Hippocampal formation (tissue), 2 donors: ENCODE data around the gene COL9A2.

Source experiments
- DNase-seq, 2 donors: peaks; one replicate each; lab custom pipeline; 2025; lab: John Stamatoyannopoulos, UW

Gene COL9A2

DNA sequence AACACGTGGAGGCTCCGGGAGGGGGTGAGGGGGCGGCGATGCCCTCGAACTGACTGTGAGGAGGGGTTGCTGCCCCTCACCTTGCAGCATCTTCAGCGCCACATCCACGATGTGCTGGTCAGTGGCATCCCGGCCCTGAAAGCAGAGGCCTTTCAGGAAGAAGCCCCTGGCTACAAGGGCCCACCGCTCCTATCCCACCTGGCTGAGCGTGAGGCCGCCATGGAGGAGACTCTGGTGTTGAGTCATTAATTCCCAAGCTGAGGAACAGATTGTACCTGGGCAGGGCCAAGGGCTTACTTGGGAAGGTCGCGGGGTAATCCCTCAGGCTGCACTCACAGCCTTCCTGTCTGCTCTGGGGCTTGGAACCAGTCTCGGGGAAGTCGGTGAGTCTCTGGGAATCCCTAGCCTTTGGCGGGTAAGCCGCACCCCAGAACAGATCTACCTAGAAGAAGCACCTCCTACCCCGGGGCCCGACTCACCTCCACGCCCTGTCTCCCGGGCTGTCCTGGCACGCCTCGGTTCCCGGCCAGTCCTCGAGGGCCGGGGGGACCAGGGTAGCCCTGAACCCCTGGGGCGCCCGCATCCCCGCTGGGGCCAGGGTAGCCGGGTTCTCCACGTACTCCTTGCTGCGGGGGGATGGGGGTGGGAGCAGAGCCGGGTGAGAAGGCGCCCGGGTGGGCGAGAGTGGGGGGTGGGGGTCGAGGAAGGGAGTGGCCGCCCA lies 13.9 kb downstream of the COL9A2 start:
- DNase-seq: no peak

DNA sequence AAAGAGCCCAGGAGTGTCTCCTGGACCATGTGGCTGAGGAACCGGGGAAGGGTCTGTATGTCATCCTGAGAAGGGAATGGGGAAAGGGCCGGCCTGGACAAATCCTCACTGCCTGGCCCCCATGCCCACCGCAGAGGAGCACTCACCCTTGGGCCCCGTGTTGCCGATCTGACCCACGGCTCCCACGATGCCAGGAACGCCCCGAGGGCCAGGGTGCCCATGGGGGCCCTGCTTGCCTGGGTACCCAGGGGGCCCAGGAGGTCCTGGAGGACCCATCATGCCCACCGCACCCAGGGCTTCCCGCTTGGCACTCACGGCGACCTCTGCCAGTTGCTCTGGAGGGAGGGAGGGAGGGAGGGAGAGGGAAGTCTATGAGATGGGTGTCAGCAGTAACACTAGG lies 14.6 kb downstream of the COL9A2 start:
- DNase-seq: no peak

GRCh38 chr1:40301541-40302299 lies 15.4 kb downstream of the COL9A2 start:
- no peak for DNase-seq

DNA sequence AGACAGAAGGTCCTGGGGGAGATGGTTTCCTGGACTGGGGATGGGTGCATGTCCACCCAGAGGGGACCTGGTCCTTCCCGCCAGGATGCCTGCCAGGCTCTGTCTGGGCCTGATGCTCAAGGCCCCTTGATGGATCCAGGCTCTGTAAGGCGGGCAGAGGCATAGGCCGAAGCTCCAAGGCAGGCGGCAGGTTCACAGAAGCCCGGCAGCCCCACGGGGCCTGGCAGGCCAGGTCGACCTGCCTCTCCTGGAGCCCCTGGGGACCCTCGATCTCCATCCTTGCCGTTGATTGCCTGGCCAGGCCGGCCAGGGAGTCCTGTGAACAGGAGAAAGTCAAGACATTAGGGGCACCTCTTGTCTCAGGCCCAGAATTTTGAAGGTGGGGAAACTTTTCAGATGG lies 16.0 kb downstream of the COL9A2 start:
- DNase-seq: no peak

GRCh38 chr1:40300651-40301050 lies 16.4 kb downstream of the COL9A2 start:
- DNase-seq: no peak

- DNase-seq: no peak
Measured at GRCh38 chr1:40300249-40300567, 16.9 kb downstream of the COL9A2 start.

DNA sequence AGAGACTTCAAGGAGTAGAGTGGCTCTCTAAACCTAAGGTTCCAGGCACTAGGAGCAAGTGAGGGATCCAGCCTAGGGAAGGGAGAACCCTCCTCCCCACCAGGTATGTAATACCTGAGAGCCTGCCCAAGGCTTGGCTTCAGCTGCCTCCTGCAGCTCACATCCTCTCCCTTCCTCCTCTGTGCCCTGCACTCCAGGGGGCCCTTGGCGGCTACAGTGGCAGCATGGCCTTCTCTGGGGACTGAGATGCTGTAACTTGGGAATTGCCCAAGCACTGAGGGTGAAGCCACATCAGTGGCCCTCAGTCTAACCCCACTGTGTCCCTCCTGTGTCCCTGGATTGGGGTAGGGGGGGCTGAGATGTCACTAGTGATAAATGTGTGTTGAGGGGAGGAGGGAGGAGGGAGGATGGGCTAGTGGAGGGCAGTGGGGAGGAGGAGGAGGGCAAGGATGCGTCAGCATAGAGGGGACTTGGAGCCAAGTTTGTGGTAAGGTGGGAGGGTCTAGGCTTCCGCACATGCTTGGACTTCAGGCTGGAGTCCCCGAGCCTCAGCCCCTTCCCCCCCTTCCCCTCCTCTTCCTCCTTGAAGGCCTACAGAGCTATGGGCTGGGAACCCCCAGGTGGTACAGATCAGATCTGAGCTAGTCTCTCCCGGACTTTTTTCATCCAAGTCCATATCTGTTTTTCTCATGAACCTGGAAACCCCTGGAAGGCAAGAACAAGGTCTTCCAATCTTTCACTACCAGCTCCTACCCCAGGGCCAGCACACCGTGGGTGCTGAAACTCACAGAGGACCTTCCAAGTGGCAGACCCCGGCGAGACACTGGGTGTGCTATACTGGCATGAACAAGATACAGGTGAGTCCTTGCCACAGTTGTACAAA lies 17.5 kb downstream of the COL9A2 start:
- no peak for DNase-seq

DNA sequence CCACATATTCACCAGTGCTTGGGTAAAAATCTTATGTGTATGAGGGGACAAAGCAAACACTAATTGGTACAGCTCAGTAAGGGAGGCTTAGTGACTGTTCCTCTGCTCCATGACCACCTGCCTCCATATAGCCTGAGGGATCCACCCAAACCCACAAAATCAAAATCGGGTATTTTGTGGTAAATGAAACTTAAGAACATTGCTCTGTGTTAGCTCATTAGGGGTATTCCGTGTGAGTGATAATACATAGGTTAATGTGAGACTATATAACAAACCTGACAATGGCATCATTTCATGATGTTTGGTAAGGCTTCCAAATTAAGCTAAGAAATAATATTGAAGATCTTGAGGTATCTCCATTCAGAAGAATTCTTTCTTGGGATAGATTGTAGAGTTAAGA lies 25.8 kb downstream of the COL9A2 start:
- DNase-seq: no peak

- no peak for DNase-seq
Measured at GRCh38 chr1:40281853-40282252, 35.2 kb downstream of the COL9A2 start.

- no peak for DNase-seq
Measured at GRCh38 chr1:40276122-40276521, 41.0 kb downstream of the COL9A2 start.

DNA sequence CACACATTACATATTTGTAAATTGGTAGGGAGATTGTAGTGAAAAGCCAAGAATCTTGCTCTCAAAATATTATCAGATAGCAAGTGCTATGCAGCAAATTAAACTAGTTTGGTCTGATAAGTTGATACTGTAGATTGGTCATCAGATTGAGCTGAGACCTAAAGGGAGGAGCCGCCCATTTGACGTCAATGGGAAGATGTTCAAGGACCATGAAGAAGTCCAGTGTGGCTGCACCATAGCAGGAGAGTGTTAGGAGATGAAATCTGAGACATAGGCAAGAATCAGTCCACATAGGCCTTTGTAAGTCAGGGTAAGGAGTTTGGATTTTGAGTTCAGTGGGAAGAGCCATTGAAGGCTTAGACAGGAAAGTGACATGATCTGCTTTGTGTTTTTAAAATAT lies 42.8 kb downstream of the COL9A2 start:
- no peak for DNase-seq

- DNase-seq: no peak
Measured at GRCh38 chr1:40273547-40274166, 43.4 kb downstream of the COL9A2 start.

- DNase-seq: no peak
Measured at GRCh38 chr1:40272653-40273213, 44.4 kb downstream of the COL9A2 start.

DNA sequence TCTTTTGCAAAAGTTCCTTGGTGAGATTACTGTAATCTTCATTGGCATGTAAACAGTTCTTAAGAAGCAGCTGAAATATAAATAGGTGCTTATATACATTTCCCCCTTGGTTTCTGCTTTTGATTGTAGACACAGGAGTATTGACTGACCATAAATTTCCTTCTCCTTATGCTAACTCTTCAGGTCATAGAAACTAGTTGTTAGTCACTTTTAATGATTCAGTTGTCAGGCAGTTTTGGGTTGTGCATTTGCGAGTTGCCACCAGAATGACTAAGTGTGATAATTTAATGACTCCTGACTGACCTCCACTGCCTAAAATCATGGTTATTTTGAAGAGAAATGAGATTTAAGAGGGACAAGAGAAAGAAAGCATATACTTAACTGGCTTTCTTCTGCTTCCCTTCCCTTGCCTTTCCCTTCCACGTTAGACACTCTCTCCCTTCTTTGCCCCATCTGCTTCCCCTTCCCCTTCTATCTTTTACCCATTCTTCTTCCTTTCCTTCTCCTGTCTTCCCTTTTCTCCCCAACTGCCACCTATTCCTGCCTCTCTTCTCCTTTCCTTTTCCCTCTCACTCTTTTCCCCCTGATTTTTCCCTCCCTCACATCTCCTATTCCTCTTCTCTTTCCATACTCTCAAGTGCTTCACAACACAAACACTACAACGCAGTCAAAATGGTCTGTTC lies 46.8 kb downstream of the COL9A2 start:
- DNase-seq: no peak

- DNase-seq: no peak
Measured at GRCh38 chr1:40268211-40268610, 48.9 kb downstream of the COL9A2 start.

GRCh38 chr1:40267767-40268187 lies 49.3 kb downstream of the COL9A2 start:
- DNase-seq: no peak

DNA sequence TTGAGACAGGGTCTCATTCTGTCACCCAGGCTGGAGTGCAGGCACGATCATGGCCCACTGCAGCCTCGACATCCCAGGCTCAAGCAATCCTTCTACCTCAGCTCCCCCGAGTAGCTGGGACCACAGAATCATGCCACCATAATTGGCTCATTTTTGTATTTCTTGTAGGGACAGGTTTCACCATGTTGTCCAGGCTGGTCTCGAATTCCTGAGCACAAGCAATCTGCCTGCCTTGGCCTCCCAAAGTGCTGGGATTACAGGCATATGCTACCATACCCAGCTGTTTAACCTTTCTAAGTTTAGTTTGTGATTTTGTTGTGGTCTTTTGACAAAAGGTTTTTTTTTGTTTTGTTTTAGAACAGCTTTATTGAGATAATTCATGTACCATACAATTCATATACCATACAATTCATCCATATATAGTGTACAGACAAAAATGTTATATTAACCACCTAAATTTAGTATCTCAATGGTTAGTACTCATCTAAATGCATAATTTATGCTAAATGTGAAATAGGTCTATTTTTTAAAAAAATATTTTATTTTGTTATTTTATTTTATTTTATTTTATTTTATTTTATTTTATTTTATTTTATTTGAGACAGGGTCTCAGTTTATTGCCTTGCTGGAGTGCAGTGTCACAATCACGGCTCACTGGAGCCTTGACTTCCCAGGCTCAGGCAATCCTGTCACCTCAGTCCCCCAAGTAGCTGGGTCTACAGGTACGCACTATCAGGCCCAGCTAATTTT lies 50.1 kb downstream of the COL9A2 start:
- DNase-seq: no peak

DNA sequence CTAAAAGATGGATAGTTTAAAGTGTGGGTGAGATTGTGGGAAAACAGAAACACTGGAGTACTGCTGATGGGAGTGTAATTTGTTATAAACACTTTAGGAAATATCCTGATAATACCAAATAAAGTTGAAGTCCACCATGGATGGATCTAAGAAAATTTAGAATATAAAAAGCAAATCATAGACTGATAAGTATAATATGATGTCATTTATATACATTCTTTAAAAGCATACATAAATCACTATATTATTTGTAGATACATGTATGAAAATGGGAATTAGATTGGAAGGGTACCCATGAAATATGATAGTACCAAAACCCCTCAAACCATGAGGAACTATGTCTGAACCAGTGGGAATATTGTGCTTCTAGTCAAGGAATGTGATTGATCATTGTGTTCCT lies 51.2 kb downstream of the COL9A2 start:
- no peak for DNase-seq

DNA sequence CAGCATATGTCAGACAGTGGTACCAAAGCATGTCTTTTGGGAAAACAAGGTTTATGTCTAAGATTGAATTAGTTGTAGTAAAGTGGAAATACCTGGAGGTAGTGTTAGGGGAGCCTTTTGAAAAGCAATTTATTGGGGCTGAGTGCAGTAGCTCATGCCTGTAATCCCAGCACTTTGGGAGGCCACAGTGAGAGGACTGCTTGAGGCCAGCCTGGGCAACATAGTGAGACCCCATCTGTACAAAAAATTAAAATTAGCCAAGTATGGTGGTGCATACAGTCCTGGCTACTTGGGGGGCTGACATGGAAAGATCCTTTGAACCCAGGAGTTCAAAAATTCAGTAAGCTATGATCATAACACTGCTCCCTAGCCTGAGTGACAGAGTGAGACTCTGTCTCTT lies 51.8 kb downstream of the COL9A2 start:
- no peak for DNase-seq

DNA sequence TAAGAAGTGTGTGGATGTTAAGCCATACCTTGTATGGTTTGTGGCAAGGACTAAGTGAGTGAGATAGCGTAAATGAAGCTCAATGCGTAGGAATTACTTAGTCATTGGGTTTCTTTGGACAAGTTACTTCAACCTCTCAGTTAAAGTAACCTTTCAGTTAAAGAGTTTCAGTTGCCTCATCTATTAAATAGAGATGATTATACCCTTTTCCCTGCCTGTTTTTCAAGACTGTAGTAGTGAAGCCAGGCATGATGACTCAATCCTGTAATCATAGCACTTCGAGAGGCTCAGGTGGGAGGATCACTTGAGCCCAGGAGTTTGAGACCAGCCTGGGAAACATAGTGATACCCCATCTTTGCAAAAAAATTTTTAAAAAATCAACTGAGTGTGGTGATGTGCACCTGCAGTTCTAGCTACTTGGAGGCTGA lies 52.7 kb downstream of the COL9A2 start:
- no peak for DNase-seq

DNA sequence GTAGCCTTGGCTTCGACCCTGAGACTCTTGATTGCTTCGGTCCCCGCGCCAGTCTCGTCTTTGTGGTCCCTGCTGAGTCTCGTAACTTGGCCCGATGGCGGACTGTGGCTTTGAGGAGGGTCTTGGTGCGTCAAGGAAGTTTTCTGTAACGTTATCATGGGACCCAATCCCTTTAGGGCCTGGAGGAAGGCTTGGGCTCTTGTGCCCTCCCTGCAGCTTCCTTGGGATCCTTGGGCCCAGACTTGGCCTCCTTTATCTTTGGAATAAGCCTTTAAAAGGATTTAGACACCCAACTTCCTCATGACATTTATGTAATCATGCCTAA lies 58.7 kb downstream of the COL9A2 start:
- DNase-seq: no peak
